ENCODE results near the gene LRIG1.

GRCh38 chr3:66531256-66531655 lies 30.4 kb upstream of the LRIG1 start:
- TF ChIP-seq, protein P1, sequence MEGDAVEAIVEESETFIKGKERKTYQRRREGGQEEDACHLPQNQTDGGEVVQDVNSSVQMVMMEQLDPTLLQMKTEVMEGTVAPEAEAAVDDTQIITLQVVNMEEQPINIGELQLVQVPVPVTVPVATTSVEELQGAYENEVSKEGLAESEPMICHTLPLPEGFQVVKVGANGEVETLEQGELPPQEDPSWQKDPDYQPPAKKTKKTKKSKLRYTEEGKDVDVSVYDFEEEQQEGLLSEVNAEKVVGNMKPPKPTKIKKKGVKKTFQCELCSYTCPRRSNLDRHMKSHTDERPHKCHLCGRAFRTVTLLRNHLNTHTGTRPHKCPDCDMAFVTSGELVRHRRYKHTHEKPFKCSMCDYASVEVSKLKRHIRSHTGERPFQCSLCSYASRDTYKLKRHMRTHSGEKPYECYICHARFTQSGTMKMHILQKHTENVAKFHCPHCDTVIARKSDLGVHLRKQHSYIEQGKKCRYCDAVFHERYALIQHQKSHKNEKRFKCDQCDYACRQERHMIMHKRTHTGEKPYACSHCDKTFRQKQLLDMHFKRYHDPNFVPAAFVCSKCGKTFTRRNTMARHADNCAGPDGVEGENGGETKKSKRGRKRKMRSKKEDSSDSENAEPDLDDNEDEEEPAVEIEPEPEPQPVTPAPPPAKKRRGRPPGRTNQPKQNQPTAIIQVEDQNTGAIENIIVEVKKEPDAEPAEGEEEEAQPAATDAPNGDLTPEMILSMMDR (IDR thresholded peaks at IDR 0.05), result no peak
- no peak for TF ChIP-seq POLR2AphosphoS5 (IDR thresholded peaks at IDR 0.05)

Measured in breast epithelium (tissue), 3 donors.